Measurements from ENCODE around the gene STAP2.
A peak's percentile ranks its signal among the peaks of the same experiment; 100 is the strongest.
"Not testable (repeated sequence)": the region's sequence is repeated elsewhere in the genome, so short reads cannot be mapped to it uniquely, and the experiment has no call there.

Gene STAP2

DNA sequence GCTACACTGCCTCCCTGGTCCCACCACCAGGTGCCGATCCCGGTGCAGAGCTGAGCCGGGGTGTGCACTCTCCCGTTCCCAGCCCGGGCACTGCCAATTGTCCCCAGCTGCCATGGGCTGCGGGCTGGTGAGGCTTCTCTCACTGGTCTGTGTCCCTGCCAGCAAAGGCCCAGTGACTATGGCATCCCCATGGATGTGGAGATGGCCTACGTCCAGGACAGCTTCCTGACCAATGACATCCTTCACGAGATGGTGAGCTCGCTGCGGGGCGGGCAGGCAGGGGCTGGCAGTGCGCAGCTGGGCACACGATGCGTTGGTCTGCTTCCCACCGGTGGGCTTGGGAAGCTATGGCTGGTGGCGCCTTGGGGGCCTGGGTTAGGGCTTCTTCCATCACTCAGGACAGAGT lies 19.3 kb upstream of the STAP2 start:
- DNase-seq (ENCODE audit: low spot score) = no peak

- DNase-seq (ENCODE audit: low spot score) = no peak
Observed at GRCh38 chr19:4357095-4357797, 18.6 kb upstream of the STAP2 start.

GRCh38 chr19:4354897-4355296 lies 16.3 kb upstream of the STAP2 start:
- DNase-seq (ENCODE audit: low spot score) = no peak

- no peak for DNase-seq (ENCODE audit: low spot score)
Observed at GRCh38 chr19:4354282-4354681, 15.7 kb upstream of the STAP2 start.

DNA sequence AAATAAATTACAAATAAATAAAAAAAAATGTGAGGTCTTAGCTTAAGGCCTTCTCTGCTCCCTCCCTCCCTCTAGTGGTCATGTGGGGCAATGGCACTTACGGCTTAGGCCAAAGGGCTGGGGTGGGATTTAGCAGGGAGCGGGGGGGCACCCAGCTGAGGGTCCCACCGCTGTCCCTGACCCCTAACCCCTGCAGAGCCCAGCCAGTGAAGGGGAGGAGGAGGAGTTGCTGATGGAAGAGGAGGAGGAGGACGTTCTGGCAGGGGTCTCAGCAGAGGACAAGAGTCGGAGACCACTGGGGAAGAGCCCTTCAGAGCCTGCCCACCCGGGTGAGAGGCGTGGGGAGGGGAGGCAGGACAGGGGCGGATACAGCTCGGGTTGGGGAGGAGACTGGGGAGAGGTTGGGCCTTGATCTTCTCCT lies 14.1 kb upstream of the STAP2 start:
- DNase-seq (ENCODE audit: low spot score) = no peak

GRCh38 chr19:4350726-4351125 lies 12.1 kb upstream of the STAP2 start:
- DNase-seq (ENCODE audit: low spot score) = no peak

DNA sequence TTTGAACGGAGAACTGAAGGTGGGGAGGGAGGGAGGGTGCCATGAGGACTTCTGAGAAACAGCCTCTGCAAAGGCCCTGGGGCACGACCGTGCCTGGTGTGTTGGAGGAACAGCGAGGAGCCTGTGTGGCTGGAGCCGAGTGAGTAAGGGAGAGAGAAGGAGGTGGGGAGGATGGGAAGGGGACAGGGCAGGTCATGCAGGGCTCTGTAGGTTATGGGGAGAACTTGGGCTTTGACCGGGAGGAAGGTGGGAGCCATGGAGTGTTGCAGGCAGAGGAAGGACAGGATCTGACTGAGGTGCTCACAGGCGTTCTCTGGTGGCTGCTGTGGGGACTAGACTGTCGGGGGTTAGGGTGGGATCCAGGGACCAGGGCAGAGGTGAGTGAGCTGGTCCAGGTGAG lies 11.5 kb upstream of the STAP2 start:
- DNase-seq (ENCODE audit: low spot score) = no peak

DNA sequence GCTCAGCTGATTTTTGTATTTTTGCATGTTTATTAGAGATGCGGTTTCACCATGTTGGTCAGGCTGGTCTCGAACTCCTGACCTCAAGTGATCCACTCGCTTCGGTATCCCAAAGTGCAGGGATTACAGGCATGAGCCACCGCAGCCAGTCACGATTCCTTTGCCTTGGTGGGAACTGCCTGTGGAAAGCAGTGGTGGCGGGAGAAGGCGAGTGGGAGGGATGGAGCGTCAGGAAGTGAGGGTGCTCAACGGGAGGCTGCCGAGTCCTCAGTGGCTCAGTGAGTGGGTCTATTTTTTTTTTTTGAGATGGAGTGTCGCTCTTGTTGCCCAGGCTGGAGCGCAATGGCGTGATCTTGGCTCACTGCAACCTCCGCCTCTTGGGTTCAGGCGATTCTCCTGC lies 10.6 kb upstream of the STAP2 start:
- not testable (repeated sequence) for DNase-seq (ENCODE audit: low spot score)

DNA sequence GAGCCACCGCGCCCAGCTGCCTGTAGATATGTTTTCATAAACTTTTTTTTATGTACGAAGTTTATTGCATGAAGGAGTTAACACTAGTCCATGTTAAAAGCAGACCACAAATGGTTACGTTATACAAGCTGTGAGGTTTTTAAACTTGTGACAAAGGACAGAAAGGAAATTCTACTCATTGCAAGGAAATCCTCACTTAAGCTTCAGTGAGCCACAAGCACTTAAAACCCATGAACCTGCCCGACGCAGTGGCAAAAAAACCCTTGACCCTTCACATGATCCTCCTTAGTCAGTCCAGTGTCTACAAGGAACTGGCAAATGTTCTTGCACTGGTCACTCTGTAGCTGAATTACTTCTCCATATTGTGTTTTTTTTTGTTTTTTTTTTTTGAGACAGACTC lies 8.9 kb upstream of the STAP2 start:
- DNase-seq (ENCODE audit: low spot score) = no peak

DNA sequence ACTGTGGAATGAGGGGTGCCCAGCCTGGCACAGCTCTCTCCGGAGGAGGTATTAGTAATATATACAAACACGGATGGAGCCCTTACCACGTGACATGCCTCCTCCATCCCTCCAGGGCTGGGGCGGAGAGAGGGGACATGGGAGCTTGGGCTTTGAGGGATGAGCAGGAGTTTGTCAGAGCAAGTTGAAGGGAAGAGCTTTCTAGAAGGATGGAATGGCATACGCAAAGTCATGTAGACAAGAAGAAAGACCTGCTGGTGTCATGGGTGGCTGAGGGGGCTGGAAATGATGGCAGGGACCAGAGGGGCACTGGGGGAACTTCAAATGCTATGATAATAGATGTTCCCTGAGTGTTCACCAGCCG lies 7.4 kb upstream of the STAP2 start:
- DNase-seq (ENCODE audit: low spot score) = no peak

GRCh38 chr19:4345342-4346019 lies 6.9 kb upstream of the STAP2 start:
- no peak for DNase-seq (ENCODE audit: low spot score)

DNA sequence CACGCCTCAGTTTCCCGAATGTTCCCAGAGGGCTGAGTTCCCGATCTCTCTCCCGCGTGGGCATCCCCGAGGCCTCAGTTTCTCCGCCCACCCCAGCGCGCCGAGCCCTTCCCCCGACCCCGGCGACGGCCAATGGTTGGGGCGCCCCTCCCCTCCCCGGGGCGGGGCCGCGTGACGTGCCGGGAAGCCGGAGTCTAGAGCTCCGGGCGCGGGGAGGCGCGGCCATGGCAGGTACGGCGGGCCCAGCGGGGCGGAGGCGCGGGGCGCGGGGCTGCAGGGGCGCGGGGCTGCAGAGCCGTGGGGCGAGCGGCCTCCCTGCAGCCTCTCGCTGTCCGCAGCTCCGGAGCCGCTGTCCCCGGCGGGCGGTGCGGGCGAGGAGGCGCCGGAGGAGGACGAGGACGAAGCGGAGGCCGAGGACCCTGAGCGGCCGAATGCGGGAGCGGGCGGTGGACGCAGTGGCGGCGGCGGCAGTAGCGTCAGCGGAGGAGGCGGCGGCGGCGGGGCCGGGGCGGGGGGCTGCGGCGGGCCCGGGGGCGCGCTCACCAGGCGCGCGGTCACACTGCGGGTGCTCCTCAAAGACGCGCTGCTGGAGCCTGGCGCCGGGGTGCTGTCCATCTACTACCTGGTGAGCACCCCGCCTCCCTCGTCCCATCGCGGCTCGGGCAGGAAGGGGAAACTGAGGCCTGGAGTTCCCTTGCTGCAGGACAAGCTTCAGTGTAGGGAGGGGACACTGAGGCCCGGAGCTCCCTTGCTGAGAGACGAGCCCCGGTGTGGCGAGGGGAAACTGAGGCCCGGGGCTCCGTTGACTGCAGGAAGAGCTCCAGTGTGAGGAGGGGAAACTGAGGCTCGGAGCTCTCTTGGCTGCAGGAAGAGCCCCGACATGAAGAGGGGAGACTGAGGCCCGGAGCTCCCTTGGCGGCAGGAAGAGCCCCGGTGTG lies 5.0 kb upstream of the STAP2 start, which contains the start of gene MPND:
MPND (plus strand) TSS at position 193 of the 938 bp plus-strand sequence; CDS start at position 225, 32 bp downstream.
- DNase-seq (ENCODE audit: low spot score) = peak; percentile 94

GRCh38 chr19:4342615-4343369 lies 4.2 kb upstream of the STAP2 start:
- DNase-seq (ENCODE audit: low spot score) = peak; percentile 100

- no peak for DNase-seq (ENCODE audit: low spot score)
Observed at GRCh38 chr19:4342314-4342614, 3.6 kb upstream of the STAP2 start.

GRCh38 chr19:4337906-4338440 lies 654 bp downstream of the STAP2 start:
- no peak for DNase-seq (ENCODE audit: low spot score)

DNA sequence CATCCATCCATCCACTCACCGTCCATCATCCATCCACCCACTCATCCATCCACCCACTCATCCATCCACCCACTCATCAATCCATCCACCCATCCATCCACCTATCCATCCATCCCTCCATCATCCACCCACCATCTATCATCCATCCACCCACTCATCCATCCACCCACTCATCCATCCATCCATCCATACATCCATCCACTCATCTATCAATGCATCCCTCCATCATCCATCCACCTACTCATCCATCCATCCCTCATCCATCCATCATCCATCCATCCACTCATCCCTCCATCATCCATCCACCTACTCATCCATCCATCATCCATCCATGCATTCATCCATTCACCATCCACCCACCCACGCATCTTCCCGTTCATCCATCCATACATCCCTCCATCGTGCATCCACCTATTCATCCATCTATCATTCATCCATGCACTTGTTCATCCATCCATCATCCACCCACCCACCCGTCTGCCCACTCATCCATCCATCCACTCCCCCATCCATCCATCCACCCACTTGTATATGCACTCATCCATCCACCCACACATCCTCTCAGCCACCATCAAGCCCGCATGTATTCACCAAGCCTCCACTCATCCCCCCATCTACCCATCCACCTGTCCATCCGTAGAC lies 3.6 kb downstream of the STAP2 start:
- DNase-seq (ENCODE audit: low spot score) = no peak

GRCh38 chr19:4329858-4330257 lies 8.8 kb downstream of the STAP2 start:
- DNase-seq (ENCODE audit: low spot score) = no peak

GRCh38 chr19:4328991-4329681 lies 9.5 kb downstream of the STAP2 start:
- not testable (repeated sequence) for DNase-seq (ENCODE audit: low spot score)

DNA sequence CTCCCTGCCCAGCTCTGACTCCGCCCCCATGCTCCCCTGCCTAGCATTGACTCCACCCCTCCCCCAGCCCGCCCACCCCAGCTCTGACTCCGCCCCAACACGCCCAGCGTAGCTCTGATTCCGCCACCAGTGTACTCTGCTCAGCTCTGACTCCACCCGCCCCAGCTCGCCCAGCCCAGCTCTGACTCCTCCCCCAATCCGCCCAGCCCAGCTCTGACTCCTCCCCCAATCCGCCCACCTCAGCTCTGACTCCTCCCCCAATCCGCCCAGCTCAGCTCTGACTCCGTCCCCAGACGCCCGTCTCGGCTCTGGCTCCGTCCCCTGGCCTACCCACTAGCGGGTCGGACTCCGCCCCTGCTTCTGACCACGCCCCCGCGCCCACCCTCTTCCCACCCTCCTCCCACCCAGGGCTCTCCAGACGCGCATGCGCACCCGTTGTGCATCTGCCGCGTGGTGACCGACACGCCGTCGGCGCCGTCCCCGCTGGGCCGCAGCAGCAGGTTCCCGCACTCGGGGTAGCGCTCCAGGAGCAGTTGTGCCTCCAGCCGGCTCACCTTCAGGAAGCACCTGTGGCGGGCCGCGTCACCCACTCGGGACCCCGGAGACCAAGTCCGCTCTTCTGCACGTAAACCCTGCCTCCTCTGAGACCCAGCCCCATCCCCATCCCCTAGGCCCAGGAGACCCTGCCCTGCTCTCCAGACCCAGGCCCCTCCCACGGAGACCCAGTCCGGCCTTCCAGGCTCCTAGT lies 10.2 kb downstream of the STAP2 start:
- peak; percentile 87 for DNase-seq (ENCODE audit: low spot score)

DNA sequence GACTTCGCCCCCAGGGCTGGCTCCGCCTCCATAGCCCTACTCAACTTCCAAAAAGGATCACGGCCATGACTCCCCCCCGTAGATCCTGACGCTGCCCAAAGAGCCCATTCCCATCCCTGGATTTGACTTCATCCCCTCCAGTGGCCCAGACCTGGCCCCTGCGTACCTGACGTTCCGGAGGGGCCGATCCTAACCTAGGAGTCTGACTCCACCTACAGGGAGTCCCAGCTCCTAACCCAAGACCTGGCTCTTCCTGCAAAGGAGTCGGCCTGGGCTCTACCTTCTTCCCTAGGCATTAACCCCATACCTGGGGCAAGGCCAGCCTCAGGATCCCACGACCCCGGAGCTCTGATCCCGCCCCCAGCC lies 10.8 kb downstream of the STAP2 start:
- DNase-seq (ENCODE audit: low spot score) = no peak

Measured in putamen (tissue), 1 donor.